H1 (cell line): ENCODE data around the gene GBP4. TPM values are rescaled to one million over a fixed set of nuclear protein-coding genes. Genes with fewer than 3 reads are reported as not detected.
"Not testable (repeated sequence)": the region's sequence is repeated elsewhere in the genome, so short reads cannot be mapped to it uniquely, and the experiment has no call there.

Experiments
- CTCF ChIA-PET: fragments of 300-600 bp; sonication (Branson Sonifier 250); formaldehyde crosslinking; loops from one replicate; lab custom pipeline; 2021; ENCODE audit not compliant: partially characterized antibody; lab: Charles Lee
- POLR2A ChIA-PET: fragments of 300-600 bp; sonication (Branson Sonifier 250); formaldehyde crosslinking; loops from one replicate; lab custom pipeline; 2021; ENCODE audit warnings: inconsistent platforms; ENCODE audit not compliant: partially characterized antibody; lab: Charles Lee
- DNase-seq, 2 experiments: peaks; one replicate each; pipeline versions ENCODE4 v3.0.0 to v3.0.0-alpha.2; 2010 to 2022; ENCODE audit warnings: low spot score in 2 of 2, low read depth in 1 of 2, mixed read lengths in 1 of 2
- FAIRE-seq: peaks from 2 replicates; lab custom pipeline; 2011; peaks lifted over from hg19 to GRCh38; lab: Jason Lieb, UNC
- H2AFZ ChIP-seq: 2 replicates; pipeline ENCODE4 v1.8.1; 2012; ENCODE audit warnings: low read length, inconsistent platforms
- H2AK5ac ChIP-seq: 2 replicates; pipeline ENCODE4 v1.6.1; 2013; ENCODE audit warnings: low read depth, low read length
- H2BK120ac ChIP-seq: replicated peaks from 2 replicates; pipeline ENCODE3; 2013; ENCODE audit warnings: low read depth, low read length, inconsistent platforms
- H2BK12ac ChIP-seq: 2 replicates; pipeline ENCODE4 v1.6.1; 2013; ENCODE audit warnings: low read depth, low read length
- H2BK15ac ChIP-seq: 2 replicates; pipeline ENCODE4 v1.6.1; 2013; ENCODE audit warnings: low read length
- H2BK20ac ChIP-seq: 2 replicates; pipeline ENCODE4 v1.6.1; 2013; ENCODE audit warnings: low read length
- H2BK5ac ChIP-seq: 2 replicates; pipeline ENCODE4 v1.6.1; 2013; ENCODE audit warnings: low read depth, low read length
- H3K14ac ChIP-seq: 2 replicates; pipeline ENCODE4 v1.6.1; 2013; ENCODE audit warnings: inconsistent platforms; ENCODE audit not compliant: insufficient read length
- H3K18ac ChIP-seq: 2 replicates; pipeline ENCODE4 v1.6.1; 2013; ENCODE audit warnings: low read length; ENCODE audit errors: extremely low read depth
- H3K23ac ChIP-seq: 2 replicates; pipeline ENCODE4 v1.6.1; 2013; ENCODE audit warnings: inconsistent platforms; ENCODE audit not compliant: insufficient read length
- H3K23me2 ChIP-seq: 2 replicates; pipeline ENCODE4 v1.6.1; 2013; ENCODE audit warnings: low read depth, low read length
- H3K27ac ChIP-seq: 2 replicates; pipeline ENCODE4 v1.6.1; 2011; ENCODE audit warnings: low read depth, low read length, inconsistent platforms
- H3K27me3 ChIP-seq, 4 experiments: replicated peaks in 1 of 4; 1 replicate in 1 of 4; 2 replicates in 3 of 4; pipeline versions ENCODE4 v1.6.1 to v1.8.1; 2011 to 2013; ENCODE audit warnings: low read length in 3 of 4, mild to moderate bottlenecking in 3 of 4, inconsistent platforms in 2 of 4, mixed read lengths in 2 of 4, moderate library complexity in 1 of 4; ENCODE audit not compliant: control insufficient read depth in 3 of 4, insufficient read depth in 3 of 4; ENCODE audit errors: extremely low read depth in 1 of 4
- H3K36me3 ChIP-seq, 4 experiments: 2 replicates each; pipeline versions ENCODE4 v1.6.1 to v1.8.1; 2011 to 2013; ENCODE audit warnings: mild to moderate bottlenecking in 4 of 4, low read length in 3 of 4, moderate library complexity in 2 of 4, control low read depth in 1 of 4, inconsistent platforms in 1 of 4; ENCODE audit not compliant: insufficient read depth in 4 of 4, control insufficient read depth in 2 of 4
- H3K4ac ChIP-seq: replicated peaks from 2 replicates; pipeline ENCODE3; 2013; ENCODE audit warnings: low read length, low read depth, mixed read lengths, inconsistent platforms; ENCODE audit not compliant: insufficient read length
- H3K4me1 ChIP-seq, 4 experiments: replicated peaks in 1 of 4; 1 replicate in 1 of 4; 2 replicates in 3 of 4; pipeline versions ENCODE4 v1.6.1 to v1.8.1; 2011 to 2013; ENCODE audit warnings: low read length in 3 of 4, inconsistent platforms in 2 of 4, mixed read lengths in 1 of 4; ENCODE audit not compliant: insufficient read depth in 4 of 4, control insufficient read depth in 3 of 4
- H3K4me2 ChIP-seq, 2 experiments: 2 replicates each; pipeline versions ENCODE4 v1.6.1 to v1.8.1; 2011 to 2013; ENCODE audit warnings: low read depth in 2 of 2, low read length in 2 of 2, control low read depth in 1 of 2, inconsistent platforms in 1 of 2, mild to moderate bottlenecking in 1 of 2; ENCODE audit not compliant: insufficient read depth in 1 of 2
- H3K4me3 ChIP-seq, 4 experiments: fragments of 200-600, 300-600 bp in 1 of 4; sonication (generic), shearing (Covaris generic), sonication (Bioruptor Twin) in 1 of 4; 2 replicates each; pipeline versions ENCODE4 v1.5.1 to v1.8.1; 2011 to 2016; ENCODE audit warnings: low read length in 4 of 4, low read depth in 3 of 4, control low read depth in 2 of 4, inconsistent platforms in 2 of 4, mild to moderate bottlenecking in 2 of 4, mixed read lengths in 1 of 4, moderate library complexity in 1 of 4; ENCODE audit not compliant: insufficient read depth in 2 of 4; ENCODE audit errors: extremely low read depth in 1 of 4
- H3K56ac ChIP-seq: replicated peaks from 2 replicates; pipeline ENCODE3; 2013; ENCODE audit warnings: low read depth, mild to moderate bottlenecking, mixed read lengths, low read length, inconsistent platforms; ENCODE audit not compliant: insufficient read length
- H3K79me1 ChIP-seq: 2 replicates; pipeline ENCODE4 v1.6.1; 2013; ENCODE audit warnings: low read depth, low read length, control low read depth
- H3K79me2 ChIP-seq, 2 experiments: 2 replicates each; pipeline versions ENCODE4 v1.6.1 to v1.8.1; 2012 to 2013; ENCODE audit warnings: low read length in 2 of 2, mild to moderate bottlenecking in 2 of 2, inconsistent platforms in 1 of 2; ENCODE audit not compliant: insufficient read depth in 2 of 2, control insufficient read depth in 1 of 2
- H3K9ac ChIP-seq, 4 experiments: replicated peaks in 1 of 4; 1 replicate in 1 of 4; 2 replicates in 3 of 4; pipeline versions ENCODE4 v1.6.1 to v1.8.1; 2011 to 2013; ENCODE audit warnings: low read depth in 3 of 4, low read length in 3 of 4, control low read depth in 2 of 4, mild to moderate bottlenecking in 2 of 4, moderate library complexity in 2 of 4, inconsistent platforms in 1 of 4; ENCODE audit errors: extremely low read depth in 1 of 4
- H3K9me3 ChIP-seq, 2 experiments: 2 replicates each; pipeline versions ENCODE4 v1.6.1 to v1.8.1; 2012 to 2013; ENCODE audit warnings: mild to moderate bottlenecking in 2 of 2, moderate library complexity in 2 of 2, control low read depth in 1 of 2, inconsistent platforms in 1 of 2, low read depth in 1 of 2, low read length in 1 of 2, mixed read lengths in 1 of 2; ENCODE audit not compliant: insufficient read depth in 2 of 2
- H4K20me1 ChIP-seq, 2 experiments: replicated peaks in 1 of 2; 2 replicates each; pipeline versions ENCODE3 to v1.8.1; 2011 to 2013; ENCODE audit warnings: inconsistent platforms in 2 of 2, low read length in 2 of 2, mild to moderate bottlenecking in 1 of 2; ENCODE audit not compliant: insufficient read depth in 2 of 2, control insufficient read depth in 1 of 2
- H4K5ac ChIP-seq: 2 replicates; pipeline ENCODE4 v1.6.1; 2013; ENCODE audit warnings: low read length, low read depth, mixed read lengths, inconsistent platforms; ENCODE audit not compliant: insufficient read length
- H4K8ac ChIP-seq: 2 replicates; pipeline ENCODE4 v1.8.0; 2013; ENCODE audit warnings: mild to moderate bottlenecking, moderate library complexity, low read length, inconsistent platforms; ENCODE audit not compliant: insufficient read depth; ENCODE audit errors: extremely low read depth
- H4K91ac ChIP-seq: replicated peaks from 2 replicates; pipeline ENCODE3; 2013; ENCODE audit warnings: low read length, mixed read lengths, inconsistent platforms; ENCODE audit not compliant: insufficient read length
- WGBS, 2 experiments: shearing (Covaris generic) in 1 of 2; methylation state at CpG; one replicate each; pipeline versions ENCODE4 v1.1.6 to v1.1.7; 2013 to 2015; ENCODE audit warnings: low lambda C conversion rate in 2 of 2, mixed read lengths in 2 of 2, inconsistent platforms in 1 of 2, low coverage in 1 of 2, missing lambda C conversion rate in 1 of 2; ENCODE audit not compliant: insufficient replicate concordance in 2 of 2, insufficient coverage in 1 of 2, insufficient read length in 1 of 2; ENCODE audit errors: extremely low coverage in 1 of 2, missing lambda C conversion rate in 1 of 2; 5-methylcytosine and 5-hydroxymethylcytosine counted together
- polyA plus RNA-seq, 7 experiments: library from polyadenylated mRNA; depleted of rRNA in 3 of 7; stranded (reverse) in 5 of 7; unstranded in 2 of 7; fragments of >200 nt in 5 of 7; fragments of 200-250 nt in 2 of 7; gene quantifications; 1 replicate in 5 of 7; 2 replicates in 1 of 7; 4 replicates in 1 of 7; pipeline versions ENCODE4 v1.2.1 to v1.2.3, GENCODE V29; 2011 to 2013; ENCODE audit warnings: missing spikeins in 2 of 7, mixed read lengths in 2 of 7
- total RNA-seq: library from RNA; stranded (reverse); fragmentation: NEBNext Ultra II Directional; extraction: Animal tissue kit (Norgen Biotek cat#: 25700); gene quantifications from 2 replicates; pipeline ENCODE4 v1.2.1, GENCODE V29; 2021

GBP4 gene
- total and polyA plus RNA-seq, 2 of the 8 experiments (the other 6 are each of a cell fraction or from before 2014, with no cell fraction given) = 0.02 TPM; not detected in 1

- H3K4me3 ChIP-seq, POLR2A ChIA-PET, H3K27me3 ChIP-seq, H3K9ac ChIP-seq, H2AFZ ChIP-seq, H3K27ac ChIP-seq, DNase-seq, H3K79me1 ChIP-seq, H3K4me1 ChIP-seq, H3K56ac ChIP-seq, H3K4ac ChIP-seq, H2BK120ac ChIP-seq, H2BK15ac ChIP-seq, H2AK5ac ChIP-seq, H2BK20ac ChIP-seq, H4K8ac ChIP-seq, H3K4me2 ChIP-seq, H4K20me1 ChIP-seq, H3K23ac ChIP-seq, H3K14ac ChIP-seq, H3K23me2 ChIP-seq, H4K5ac ChIP-seq, H3K79me2 ChIP-seq, H2BK12ac ChIP-seq, H2BK5ac ChIP-seq, FAIRE-seq, H3K18ac ChIP-seq, H3K36me3 ChIP-seq, H4K91ac ChIP-seq: not testable (repeated sequence)
- CTCF ChIA-PET = interaction anchor here (0.5 kb wide), 1 partner anchor 420 kb away, joined by 3 read pairs; no protein-coding TSS in a partner anchor
- peaks cover 12% of the 10 kb centered on the region in 2 experiments; a peak in 2 of 4 replicates for H3K9me3 ChIP-seq
Observed at GRCh38 chr1:89219851-89220250, 21.1 kb upstream of the GBP4 start.

GRCh38 chr1:89218941-89219340, 20.2 kb upstream of the GBP4 start:
- H3K27ac ChIP-seq, H3K18ac ChIP-seq, DNase-seq, H2AK5ac ChIP-seq, H3K79me2 ChIP-seq, H2BK120ac ChIP-seq, FAIRE-seq, H2BK20ac ChIP-seq, H3K4ac ChIP-seq, H4K91ac ChIP-seq, H3K14ac ChIP-seq, H3K4me3 ChIP-seq, H2BK15ac ChIP-seq, H2AFZ ChIP-seq, H3K23ac ChIP-seq, POLR2A ChIA-PET, H2BK12ac ChIP-seq, H3K56ac ChIP-seq, H3K9ac ChIP-seq, H3K36me3 ChIP-seq, H4K8ac ChIP-seq, H3K4me1 ChIP-seq, H4K5ac ChIP-seq, H3K4me2 ChIP-seq, H3K23me2 ChIP-seq, H2BK5ac ChIP-seq, H3K79me1 ChIP-seq, H3K27me3 ChIP-seq, CTCF ChIA-PET, H4K20me1 ChIP-seq: not testable (repeated sequence)
- WGBS, 2 experiments = 94% methylated on average over 3 of the region's 3 CpGs; no CpG with 5 or more reads in 1 of the 2 experiments
- H3K9me3 ChIP-seq = peaks cover 9 to 12% of the 10 kb centered on the region in 2 experiments; a peak in 2 of 4 replicates
